Measurements from ENCODE around the gene TRAF2. TPM values are rescaled to one million over a fixed set of nuclear protein-coding genes. Genes with fewer than 3 reads are reported as not detected.

Gene TRAF2
- total and polyA plus RNA-seq, 2 of the 4 experiments (the other 2 are of a cell fraction), result 6.6 to 12.0 TPM

DNA sequence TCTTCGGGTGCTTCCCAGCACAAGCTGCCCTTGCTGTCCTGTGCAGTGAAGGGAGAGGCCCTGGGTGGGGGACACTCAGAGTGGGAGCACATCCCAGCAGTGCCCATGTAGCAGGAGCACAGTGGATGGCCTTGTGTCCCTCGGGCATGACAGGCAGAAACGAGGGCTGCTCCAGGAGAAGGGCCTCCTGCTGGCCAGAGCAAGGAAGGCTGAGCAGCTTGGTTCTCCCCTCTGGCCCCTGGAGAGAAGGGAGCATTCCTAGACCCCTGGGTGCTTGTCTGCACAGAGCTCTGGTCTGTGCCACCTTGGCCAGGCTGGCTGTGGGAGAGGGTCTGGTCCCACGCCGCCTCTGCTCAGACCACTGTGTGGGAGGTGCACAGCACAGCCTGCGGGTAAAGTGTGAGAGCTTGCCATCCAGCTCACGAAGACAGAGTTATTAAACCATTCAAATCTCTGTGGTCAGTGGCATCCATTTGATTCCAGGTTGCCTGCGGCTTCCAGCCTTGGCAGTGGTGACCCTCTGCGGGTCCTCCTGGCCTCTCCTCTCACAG, 39.9 kb downstream of the TRAF2 start:
- no peak overlapping the region for H3K4me3 ChIP-seq (ENCODE audit: insufficient read depth, low read depth, low read length)
- H3K27ac ChIP-seq (ENCODE audit: insufficient read depth, low read length), result no peak overlapping the region
- H4K91ac ChIP-seq (ENCODE audit: insufficient read depth, low read depth, low read length), result no peak overlapping the region
- no peak overlapping the region for H3K9ac ChIP-seq (ENCODE audit: low read depth, low read length)
- WGBS, 2 experiments (ENCODE audit: extremely low coverage in 2 of 2, insufficient read length in 1 of 2), result 91% methylated on average over 4 of the region's 9 CpGs; no CpG with 5 or more reads in 1 of the 2 experiments
- H2BK20ac ChIP-seq (ENCODE audit: low read depth, low read length), result no peak overlapping the region
- TF ChIP-seq MAZ (IDR thresholded peaks at IDR 0.05; ENCODE audit: borderline replicate concordance, low read depth, low read length), result no peak
- no peak overlapping the region for H3K14ac ChIP-seq (replicated peaks; ENCODE audit: low read depth, low read length)
- no peak overlapping the region for H4K8ac ChIP-seq (ENCODE audit: low read depth in 2 of 2, low read length in 2 of 2)
- H3K23ac ChIP-seq (ENCODE audit: low read depth, low read length), result no peak overlapping the region
- H3K9me1 ChIP-seq (ENCODE audit: insufficient read depth, low read length), result no peaks in the 10 kb centered on the region
- ATAC-seq (ENCODE audit: low read depth), result peak; percentile 42; the same call in 1 of the 2 replicates
- H4K20me1 ChIP-seq (ENCODE audit: insufficient read depth, low read length), result no peaks in the 10 kb centered on the region
- no peak for DNase-seq
- H3K4me1 ChIP-seq (ENCODE audit: control insufficient read depth, insufficient read depth, low read length), result no peaks in the 10 kb centered on the region
- no peak overlapping the region for H2AK5ac ChIP-seq (ENCODE audit: low read depth, low read length)
- no peaks in the 10 kb centered on the region for H3K79me1 ChIP-seq (ENCODE audit: low read depth in 1 of 2, low read length in 2 of 2)
- peaks cover 12% of the 10 kb centered on the region for H3K36me3 ChIP-seq (ENCODE audit: control insufficient read depth, insufficient read depth, low read length)
- intact Hi-C loops (cut with micrococcal nuclease), result no loop called here
- no peak overlapping the region for H2BK15ac ChIP-seq (ENCODE audit: low read depth, low read length)
- POLR2A ChIA-PET (ENCODE audit: unreplicated experiment), result interaction anchor here (0.7 kb wide), 1 partner anchor 75 kb away, joined by 4 read pairs; no protein-coding TSS in a partner anchor
- no peaks in the 10 kb centered on the region for H3K27me3 ChIP-seq (ENCODE audit: control insufficient read depth, insufficient read depth, low read length)
- H2BK5ac ChIP-seq (ENCODE audit: low read depth, low read length, poor library complexity, severe bottlenecking), result no peak overlapping the region
- CTCF ChIA-PET, result no interaction called here
- no TSS peak for BruUV-seq (replicated peaks)
- no peak overlapping the region for H2AFZ ChIP-seq (replicated peaks; ENCODE audit: low read length, poor library complexity)
- H3K18ac ChIP-seq (ENCODE audit: low read depth, low read length), result no peak overlapping the region
- H3K4me2 ChIP-seq (ENCODE audit: low read depth, low read length), result no peak overlapping the region
- no peak overlapping the region for H2BK120ac ChIP-seq (ENCODE audit: low read depth, low read length)
- no peak overlapping the region for H4K5ac ChIP-seq (ENCODE audit: low read depth, low read length)
- H2AK9ac ChIP-seq (replicated peaks; ENCODE audit: low read depth, low read length, poor library complexity), result no peak overlapping the region
- no peak overlapping the region for H3K56ac ChIP-seq (ENCODE audit: extremely low read depth, insufficient read depth, low read length)
- H3K9me3 ChIP-seq (ENCODE audit: control insufficient read depth, insufficient read depth, low read length), result no peaks in the 10 kb centered on the region
- dilution Hi-C loops (cut with HindIII; ENCODE audit: low sequenced_read_pairs, unreplicated experiment), result no loop called here
- in situ Hi-C loops (cut with MboI; ENCODE audit: low sequenced_read_pairs), result no loop called here
- H3K4ac ChIP-seq (ENCODE audit: low read depth, low read length), result no peak overlapping the region
